Measurements from ENCODE around the gene SF1.
A peak's percentile ranks its signal among the peaks of the same experiment; 100 is the strongest.

The SF1 gene

DNA sequence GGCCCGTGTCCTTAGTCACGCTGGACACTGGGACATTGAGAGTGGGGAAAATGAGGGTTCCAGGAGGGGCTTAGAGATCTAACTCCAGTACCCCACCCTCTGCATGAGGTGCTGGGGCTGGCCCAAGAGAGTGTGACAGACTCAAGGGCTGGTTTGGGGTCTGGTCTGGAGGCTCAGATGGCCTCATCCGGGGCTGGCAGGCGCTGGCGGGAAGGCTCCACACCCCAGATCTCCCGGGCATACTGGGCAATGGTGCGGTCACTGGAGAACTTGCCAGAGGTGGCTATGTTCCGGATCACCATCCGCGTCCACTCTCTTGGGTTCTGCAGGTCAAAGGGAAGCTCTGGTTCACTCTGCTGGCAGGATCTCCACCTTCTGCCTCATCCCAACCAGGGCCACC, 31.9 kb downstream of the SF1 start:
- no peak for DNase-seq (ENCODE audit: low spot score)

DNA sequence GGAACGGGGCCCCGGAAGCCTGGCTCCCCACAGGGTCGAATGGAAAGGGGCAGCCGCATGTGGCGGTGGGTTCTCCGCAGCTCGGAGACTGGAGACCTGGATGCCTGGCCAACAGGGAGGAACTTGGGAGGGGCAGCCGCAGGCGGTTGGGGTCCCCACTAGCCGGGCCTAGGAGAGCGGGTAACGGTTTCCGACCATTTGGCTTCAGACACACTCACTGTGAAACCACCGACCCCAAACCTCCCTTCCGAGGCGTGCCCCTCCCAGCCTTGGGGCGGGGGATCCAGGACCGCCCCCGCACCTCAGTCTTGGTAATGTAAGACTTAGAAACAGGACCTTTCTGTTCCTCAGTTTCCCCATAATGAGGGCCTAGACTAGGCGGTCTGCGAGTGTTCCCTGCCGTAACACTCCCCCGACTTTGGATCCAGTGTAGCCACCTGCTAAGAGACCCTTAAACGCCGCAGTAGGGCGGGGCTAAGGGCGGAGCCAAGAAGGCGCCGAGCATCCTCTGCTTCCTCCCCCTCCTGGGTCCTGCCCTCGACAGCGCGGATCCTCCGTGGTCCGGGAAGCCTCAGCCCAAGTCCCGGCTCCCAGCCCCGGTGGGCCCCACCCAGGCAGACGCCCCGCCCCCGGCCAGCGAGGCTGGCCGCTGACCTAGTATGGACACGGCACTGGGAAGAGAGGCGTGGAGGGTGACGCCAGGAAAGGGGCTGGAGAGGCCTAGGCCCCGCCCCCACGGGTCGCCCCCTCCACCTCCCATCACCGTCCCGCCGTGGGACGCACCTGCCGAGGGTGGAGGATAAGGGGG, 32.6 kb downstream of the SF1 start:
- peak; percentile 94 for DNase-seq (ENCODE audit: low spot score)

DNA sequence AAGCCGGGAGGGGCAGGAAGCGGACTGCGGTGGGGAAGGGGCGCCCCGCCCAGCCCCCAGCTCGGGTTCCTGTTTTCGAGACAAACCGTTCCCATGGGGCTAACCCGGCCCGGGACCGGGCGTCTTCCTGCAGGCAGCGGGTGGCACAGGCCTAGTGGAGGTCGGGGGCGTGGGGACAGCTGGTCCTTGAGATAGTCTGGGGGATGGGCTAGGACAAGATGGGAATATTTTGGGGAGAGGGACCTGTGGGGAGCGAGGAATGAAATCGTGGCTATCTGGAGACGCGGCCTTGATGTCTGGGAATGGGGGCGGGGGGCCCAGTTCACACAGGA, 33.2 kb downstream of the SF1 start:
- no peak for DNase-seq (ENCODE audit: low spot score)

DNA sequence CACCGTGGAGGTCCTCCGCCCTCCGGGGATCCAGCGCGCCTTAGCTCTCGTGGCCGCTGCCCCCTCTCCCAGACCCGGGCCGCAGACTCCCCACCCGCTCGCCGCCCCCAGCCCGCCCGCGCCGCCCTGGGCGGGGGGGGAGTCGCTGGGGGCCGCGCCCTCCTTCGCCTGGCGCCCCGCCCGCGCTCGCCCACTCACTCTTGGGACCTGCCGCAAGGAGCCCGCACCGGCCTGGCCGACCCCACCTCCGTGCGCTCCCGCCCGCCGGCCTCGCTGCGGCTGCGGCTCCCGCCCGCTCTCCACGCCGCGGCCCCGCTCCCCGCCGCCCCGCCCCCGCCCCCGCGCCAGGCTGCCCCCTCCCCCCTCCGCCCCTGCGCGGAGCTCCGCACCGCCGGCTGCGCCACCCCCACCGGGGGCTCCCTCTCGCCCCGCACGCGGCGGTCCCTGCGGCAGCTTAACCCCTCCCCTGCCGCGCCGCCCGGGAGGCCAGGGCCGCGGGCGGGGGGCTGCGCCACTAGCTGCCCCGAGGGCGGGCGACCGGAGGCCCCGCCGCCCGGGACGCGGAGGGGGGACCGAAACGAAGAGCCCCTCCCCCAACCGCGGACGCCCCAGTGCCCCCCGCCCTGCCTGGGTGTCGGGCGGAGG, 33.7 kb downstream of the SF1 start:
- DNase-seq (ENCODE audit: low spot score), result peak; percentile 62

DNA sequence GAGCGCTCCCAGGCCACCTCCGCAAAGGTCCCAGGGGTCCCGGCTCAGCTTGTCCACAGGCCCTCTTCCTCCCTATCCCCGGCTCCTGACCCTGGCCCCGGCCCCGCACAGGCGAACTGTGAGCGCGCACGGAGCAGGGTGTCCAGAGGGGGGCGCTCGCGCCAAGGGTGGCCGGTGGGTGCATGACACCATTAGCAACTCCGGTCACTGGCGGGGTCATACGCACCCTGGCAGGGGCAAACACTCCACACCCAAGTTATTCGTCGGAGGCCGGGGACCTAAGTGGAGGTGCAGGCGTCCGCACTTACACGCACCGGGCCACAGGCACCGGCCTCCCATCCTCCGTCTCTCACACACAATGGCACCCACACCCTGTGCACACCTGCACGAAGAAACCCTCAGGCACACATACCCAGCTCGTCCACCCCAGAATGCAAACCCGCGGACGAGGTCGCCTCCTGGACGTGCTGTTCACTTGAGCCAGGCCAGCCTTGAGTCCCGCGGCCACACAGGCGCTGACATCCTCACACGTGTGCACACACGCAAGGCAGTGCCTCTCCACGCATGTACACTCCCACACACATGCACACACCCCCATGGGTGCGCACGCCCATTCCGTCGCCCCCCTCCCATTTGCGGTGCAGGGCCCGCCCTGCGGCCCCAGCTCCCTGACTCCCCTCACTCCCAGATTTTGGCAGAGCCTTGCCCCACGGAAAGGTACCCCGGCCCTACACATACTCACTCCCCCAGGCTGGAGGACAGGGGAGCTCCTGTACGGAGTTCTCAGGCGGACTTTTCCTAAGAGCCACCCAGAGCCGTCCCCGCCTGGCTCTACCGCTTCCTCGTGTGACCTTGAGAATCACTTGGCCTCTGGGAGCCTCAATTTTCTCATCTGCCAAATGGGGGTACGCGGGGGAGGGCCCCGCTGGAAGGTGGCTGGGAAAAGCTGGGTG, 34.5 kb downstream of the SF1 start, which contains the start of gene RASGRP2:
Gene RASGRP2, minus strand, starts transcription at position 552 of the 953 bp plus-strand sequence. CDS start 1,276 bp downstream, outside the sequence.
- DNase-seq (ENCODE audit: low spot score), result peak; percentile 78

DNA sequence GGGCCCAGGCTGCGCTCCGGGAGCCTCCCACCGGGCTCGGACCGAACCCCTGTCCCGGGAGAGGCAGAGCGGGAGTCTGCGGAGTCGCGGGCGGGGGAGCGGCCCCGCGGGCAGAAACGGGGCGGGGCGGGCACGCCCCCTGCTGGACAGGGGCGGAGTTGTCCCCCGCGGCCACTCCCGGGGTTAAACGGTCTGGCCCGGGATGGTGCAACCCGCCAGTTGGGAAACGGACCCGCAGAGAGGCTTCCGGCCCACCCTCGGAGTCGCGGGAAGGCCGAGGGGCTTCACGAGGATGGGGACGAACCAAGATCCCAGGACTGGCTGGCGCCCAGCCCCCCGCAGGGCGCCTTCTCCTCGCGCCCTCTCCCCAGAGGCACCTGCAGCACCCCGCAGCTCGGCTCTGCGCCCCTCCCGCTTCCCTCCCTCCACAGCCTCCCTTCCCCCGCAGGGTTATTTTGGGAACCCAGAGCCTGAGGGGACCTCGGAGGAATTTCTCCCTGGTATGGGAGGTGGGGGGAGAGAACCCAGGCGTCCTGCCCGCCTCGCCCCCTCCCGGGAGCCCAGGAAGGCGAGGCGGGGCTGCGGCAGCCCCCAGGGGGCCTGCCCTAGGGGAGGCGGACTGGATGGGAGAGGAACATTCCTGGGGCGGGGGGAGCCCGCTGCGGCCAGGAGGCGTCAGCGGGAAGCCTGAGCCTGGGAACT, 35.3 kb downstream of the SF1 start:
- peak; percentile 91 for DNase-seq (ENCODE audit: low spot score)

DNA sequence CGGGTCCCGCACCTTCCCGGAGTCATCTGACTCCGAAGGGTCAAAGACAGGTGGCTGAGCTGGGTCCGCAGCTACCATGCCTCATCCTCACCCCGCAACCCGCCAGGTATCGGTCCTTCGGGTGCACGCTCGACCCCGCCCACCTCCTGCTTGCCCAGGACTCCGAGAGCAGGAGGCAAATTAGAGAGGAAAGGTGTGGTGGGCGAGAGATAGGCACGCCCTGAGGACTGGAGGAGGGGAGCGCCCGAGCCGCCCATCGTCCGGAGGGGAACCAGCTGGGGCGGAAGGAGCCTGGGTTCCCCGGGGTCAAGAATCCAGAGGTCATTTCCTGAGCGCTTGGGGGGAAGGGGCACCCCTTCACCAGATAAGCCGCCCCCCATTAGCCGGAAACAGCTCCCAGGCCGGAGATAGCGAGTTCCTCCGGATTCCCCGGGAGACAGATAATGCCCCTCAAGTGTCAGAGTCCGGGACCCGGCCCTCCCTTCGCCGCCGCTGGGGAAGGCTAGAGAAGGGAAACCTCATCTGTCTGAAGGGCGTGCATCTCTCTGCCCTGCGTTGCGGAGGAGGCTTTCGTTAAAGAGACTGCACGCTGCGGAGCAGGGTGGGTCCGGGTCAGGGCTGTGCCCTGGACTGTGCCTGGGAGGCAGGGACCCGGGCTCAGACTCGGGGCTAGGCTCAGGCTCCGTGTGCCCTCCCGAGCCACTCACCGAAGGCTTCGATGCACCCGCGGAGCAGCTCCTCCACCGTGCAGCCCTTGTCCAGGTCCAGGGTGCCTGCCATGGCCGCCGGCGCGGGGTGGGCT, 36.1 kb downstream of the SF1 start:
- peak; percentile 59 for DNase-seq (ENCODE audit: low spot score)

DNA sequence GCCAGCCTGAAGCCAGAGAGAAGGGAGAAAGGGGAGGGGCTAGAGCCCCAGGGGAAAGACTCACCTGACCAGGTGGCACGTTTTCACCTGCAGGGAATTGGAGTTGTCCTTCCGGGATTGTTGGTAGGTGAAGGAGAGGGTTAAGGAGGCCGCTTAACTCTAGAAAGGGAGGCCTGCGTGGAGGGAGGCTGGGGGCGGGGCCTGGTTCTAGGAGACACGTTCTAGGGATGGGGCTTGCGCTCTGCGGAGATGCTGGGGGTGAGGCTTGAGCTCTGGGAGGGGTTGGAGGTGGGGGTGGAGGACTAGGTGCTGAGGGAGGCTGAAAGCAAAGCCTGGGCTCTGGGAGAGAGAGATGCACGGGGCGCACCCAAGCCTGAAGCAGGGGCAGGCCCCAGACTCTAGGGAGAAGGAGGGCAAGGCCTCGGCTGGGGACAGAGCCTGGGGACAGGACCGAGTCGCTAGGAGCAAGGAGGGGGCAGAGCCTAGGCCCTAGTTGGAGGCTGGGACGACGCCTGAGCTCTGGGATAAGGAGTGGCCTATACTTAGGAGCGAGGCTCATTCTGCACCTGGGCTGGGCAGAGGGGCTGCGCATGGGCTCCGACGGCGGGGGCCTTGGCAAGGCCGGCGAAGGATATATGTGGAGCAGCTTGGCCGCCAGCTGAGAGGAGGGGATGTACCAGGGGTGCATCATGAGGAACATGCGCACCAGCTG, 36.8 kb downstream of the SF1 start:
- no peak for DNase-seq (ENCODE audit: low spot score)

DNA sequence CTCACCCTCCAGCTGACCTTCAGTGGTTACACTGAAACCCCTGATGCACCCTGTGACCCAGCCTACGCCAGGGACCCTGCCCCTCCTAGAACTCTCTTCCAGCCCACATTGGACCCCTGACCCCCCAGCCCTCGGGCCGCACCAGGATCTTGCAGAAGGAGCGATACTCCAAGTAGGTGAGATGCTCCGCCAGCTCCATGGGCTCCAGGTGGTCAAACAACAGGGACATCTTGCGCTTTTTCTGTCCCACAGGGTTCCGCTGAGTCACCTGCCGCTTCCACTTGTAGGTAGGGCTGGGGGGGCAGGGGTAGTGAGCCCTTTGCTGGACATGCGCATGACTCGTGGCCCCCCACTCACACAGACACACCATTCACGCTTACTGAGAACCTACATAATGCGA, 38.5 kb downstream of the SF1 start:
- no peak for DNase-seq (ENCODE audit: low spot score)

DNA sequence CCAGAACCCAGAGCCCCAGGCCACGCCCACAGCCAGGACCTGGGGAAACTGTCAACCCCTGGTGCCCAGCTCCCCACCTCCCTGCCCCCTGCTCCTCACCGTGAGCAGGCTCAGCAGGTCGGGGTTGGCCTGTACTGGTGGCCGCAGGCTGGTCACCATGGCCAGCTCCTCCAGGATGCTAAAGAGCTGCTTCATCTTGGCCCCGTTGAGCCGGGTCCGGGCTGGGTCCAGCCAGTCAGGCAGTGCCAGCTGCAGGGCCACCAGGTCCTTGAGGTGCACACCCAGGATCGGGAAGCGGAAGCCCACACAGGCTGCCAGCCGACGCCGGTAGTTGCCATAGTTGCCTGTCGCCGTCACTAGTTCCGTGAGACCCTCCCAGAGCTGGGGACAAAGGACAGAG, 41.7 kb downstream of the SF1 start:
- DNase-seq (ENCODE audit: low spot score), result no peak

DNA sequence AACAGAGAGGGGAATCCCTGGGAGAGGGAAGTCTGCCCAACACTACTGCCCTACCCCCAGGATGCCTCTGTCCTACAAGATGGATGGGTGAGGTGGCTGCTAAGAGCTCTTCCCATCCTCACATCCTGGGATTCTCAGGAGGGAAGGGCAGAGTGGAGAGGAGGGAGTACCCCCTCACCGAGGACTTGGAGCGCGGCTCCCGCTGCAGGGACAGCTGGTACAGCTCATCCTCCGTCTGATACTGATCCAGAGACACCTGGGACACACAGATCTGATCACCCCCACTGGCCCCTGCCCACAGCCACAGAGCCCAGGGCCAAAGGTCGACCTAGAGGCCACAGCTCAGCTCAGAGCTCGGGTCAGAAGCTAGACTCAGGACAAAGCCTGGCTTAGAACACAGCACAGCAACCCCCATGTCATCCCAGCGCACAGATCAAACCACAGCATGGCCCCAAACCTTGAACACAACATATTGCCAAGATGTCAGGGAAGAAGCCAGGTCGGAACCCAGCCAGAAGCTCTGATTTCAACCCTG, 42.5 kb downstream of the SF1 start:
- DNase-seq (ENCODE audit: low spot score), result no peak

DNA sequence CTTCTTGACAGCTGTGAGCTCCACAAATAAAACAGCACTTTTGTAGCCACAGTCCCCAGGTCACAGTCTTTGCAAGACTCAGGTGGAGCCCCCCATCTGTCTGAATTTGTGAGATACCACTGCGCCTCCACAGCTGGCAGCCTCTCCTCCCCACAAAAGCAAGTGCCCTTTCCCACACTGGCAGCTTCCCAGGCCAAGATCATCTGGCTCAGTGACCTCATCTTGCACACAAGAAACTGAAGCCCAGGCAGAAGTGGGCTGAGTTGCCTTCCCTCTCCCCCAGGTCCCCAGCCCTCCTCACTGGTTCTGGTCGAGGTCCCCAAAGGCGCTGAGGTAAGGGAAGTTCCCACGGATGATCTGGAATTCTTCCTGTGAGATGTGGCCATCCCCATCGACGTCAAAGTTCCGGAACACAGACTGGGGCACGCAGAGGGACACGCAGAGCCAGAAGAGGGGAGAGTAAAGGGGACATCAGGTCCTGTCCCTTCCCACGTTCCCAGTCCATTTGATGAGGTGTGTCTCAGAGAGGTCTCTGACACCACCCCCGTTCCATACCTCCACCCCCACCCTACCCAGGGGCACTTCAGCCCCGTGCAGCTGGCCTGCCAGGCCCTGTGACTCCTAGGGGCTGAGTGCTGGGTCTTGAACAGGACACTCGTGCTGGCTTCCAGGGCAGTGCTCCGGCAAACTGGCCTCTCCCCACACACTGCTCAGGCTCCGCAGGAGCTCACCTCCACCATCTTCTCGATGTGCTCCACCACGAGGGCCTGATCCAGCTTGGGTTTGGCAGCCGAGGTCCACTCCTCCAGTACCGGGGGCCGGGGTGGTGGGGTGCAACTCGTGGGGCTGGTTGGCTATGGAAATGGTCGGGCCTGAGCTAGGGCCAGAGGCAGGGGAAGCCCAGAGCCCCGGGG, 43.3 kb downstream of the SF1 start:
- DNase-seq (ENCODE audit: low spot score), result no peak

DNA sequence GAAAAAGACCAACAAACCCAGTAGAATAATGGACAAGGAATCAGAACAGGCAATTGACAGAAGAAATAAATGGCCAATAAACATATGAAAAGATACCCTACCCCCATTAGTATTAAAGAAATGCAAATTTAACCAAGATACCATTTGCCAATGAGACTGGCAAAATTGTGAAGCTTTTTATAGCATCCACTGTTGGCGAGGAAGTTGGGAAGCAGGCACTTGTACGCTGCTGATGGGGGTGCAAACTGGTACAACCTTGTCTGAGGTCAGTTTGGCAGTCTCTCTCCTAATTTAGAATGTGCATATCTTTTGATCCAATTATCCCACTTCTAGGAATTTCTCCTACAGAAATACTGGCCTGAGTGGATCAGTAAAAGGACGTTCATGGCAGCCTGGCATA, 46.7 kb downstream of the SF1 start:
- DNase-seq (ENCODE audit: low spot score), result no peak

DNA sequence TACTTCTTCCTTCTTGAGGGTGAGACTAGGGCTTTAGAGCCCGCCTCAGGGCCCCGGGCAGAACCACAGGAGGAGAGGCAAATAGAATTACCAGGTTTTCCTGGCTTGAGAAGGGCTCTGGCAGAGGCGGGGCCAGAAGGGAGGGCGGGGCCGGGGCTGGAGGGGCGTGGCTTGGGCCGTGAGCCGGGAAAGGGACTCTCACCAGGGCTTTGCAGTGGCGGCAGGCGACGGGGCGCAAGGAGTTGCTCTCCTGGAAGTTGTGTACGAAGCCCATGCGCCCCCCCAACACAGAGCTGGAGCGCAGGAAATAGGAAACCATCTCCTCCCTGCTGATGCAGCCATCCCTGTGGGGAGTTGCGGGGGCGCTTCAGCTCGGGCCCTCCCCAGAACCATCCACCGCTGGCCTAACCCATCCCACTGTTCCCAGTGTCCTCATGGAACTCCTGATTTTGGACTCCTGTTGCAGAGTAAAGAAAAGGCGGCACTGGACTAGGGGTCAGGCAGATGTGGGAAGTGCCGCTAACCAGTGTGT, 48.4 kb downstream of the SF1 start:
- peak; percentile 88 for DNase-seq (ENCODE audit: low spot score)

DNA sequence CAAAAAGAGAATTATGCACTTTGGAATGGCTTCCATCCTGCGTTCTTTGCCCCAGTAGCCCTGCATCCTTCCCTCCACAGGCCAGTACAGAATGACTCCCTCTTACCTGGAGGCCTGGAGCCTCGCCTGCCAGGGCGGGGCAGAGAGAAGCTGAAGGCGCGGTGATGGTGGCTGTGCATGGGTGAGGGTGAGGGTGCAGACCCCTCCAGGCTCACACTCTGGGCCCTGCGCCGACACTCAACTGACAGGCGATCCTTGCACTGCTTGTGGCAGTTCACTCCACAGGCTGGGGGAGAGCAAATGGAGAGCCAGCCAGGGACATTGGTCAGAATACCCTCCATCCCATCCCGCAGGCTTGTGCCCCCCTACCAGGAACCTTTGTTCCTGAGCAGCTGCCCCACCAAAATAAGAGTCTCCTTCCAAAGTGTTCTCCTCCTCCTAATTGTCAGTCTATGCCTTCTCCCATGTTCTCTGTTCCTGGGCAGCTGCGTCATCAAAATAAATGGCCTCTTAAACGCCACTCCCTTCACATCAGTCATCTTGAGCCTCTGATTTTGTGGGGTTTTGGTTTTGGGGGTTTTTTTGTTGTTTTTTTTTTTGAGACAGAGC, 49.5 kb downstream of the SF1 start:
- DNase-seq (ENCODE audit: low spot score), result no peak

DNA sequence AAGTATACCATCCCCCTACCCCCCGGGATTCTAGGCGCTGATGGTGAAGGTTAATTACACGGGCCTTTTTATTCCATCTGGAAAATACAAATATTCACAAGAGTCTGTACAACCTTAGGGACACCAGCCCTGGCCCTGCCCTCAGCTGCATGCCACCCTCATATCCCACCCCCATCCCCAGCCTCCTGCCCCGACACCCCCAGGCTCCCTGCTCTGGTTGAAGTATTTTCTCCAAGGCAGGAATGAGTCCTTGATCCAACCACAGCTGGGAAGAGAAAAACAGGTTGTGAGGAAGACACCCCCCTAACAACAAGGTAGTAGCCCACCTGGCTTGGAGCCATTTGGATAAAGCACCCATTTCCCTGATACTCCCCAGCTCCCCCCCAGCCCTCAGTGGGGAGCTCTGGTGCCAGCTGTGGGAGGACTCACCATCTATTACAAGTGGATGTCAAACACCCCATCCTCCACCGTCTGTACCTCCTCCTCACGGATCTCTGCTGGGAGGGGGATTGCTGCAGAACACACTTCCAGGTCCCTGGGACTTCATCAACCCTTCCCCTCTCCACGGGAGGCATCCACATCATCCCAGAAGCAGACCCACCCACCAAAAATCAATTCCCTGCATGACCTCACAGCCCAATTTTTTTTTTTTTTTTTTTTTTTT, 51.3 kb downstream of the SF1 start:
- DNase-seq (ENCODE audit: low spot score), result no peak

DNA sequence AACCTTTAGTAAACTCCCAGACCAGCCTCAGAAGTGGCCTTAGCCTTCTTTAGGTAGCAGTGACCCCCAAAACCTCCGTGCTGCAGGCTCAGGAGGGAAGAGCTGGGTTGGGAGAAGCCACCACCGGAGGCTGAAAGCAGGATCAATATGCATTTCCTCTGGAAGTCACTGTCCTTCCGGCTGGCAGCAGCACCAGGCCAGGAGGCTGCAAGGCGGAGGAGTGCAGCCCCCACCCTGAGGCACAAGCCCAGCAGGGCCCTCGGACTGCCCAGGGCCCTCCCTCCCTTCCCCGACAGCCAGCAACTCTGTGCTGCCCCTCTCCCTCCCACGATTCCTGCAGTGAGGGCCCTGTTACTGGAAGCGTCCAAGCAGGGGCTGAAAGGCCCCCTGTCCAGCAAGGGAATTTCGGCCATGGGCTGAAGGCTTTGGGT, 52.1 kb downstream of the SF1 start:
- DNase-seq (ENCODE audit: low spot score), result no peak

Measured in iPS-NIHi11 (cell line).